Adrenal gland (tissue), 5 donors: Measurements from ENCODE around the gene FNDC11.

ENCODE experiments used
- CTCF ChIP-seq, 6 experiments: fragments of 450-650 bp in 4 of 6; fragments of 200-600 bp in 2 of 6; sonication (generic) in 1 of 6; IDR thresholded peaks; 1 replicate in 5 of 6; 2 replicates in 1 of 6; pipeline versions ENCODE4 v1.5.1 to v1.8.0; 2016 to 2021; ENCODE audit warnings: antibody characterized with exemption in 6 of 6, mild to moderate bottlenecking in 2 of 6, moderate library complexity in 1 of 6
- POLR2A ChIP-seq, 2 donors: fragments of 450-650 bp; IDR thresholded peaks; one replicate each; pipeline ENCODE4 v1.6.1; 2017; ENCODE audit warnings: antibody characterized with exemption in 2 of 2, mild to moderate bottlenecking in 2 of 2, moderate library complexity in 1 of 2
- donor health status: DM: no; HTN: no; CAD: no.

DNA sequence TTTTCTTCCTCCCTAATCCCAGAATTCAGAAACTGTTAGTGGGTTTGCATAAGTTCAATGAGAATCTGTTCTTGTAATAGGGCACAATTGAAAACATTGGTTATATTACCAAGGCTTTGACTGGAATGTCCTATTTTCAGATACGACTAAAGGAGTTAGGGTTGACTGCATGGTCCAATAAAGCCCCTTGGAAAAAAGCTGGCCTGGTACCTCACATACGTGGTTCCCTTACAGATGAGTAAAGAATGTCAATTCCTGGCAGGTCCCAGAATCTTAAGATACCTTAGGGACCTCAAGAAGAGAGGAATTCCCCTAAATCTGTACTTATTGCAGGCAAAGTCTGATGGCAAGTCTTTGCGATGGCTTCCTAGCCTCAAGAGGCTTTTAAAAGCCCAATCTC is 28.8 kb upstream of the FNDC11 start:
- TF ChIP-seq POLR2A (IDR thresholded peaks at IDR 0.05) (no peak), CTCF (IDR thresholded peaks at IDR 0.05) (no peak)
